OCI-LY3 (cell line): ENCODE measurements around the gene SERTM1.

ENCODE experiments used
- H2AFZ ChIP-seq: fragments of 200-600, 300-600 bp; shearing (Covaris generic); 2 replicates; pipeline ENCODE4 v1.6.0; 2014; ENCODE audit warnings: antibody characterized with exemption, low read depth, low read length
- H3K27ac ChIP-seq: fragments of 200-600, 300-600 bp; sonication (generic); 2 replicates; pipeline ENCODE4 v1.5.1; 2014; ENCODE audit warnings: mild to moderate bottlenecking, low read length, moderate library complexity, mixed read lengths
- H3K27me3 ChIP-seq: fragments of 200-600, 300-600 bp; sonication (generic); 2 replicates; pipeline ENCODE4 v1.6.1; 2014; ENCODE audit warnings: low read depth, low read length, mixed read lengths
- H3K36me3 ChIP-seq: fragments of 200-600, 300-600 bp; sonication (generic); replicated peaks from 2 replicates; pipeline ENCODE3; 2014; ENCODE audit warnings: low read depth, low read length, mixed read lengths
- H3K4me1 ChIP-seq: fragments of 300-600, 200-600 bp; sonication (generic); 2 replicates; pipeline ENCODE4 v1.6.1; 2014; ENCODE audit warnings: low read length, mixed read lengths
- H3K4me2 ChIP-seq: fragments of 200-600, 300-600 bp; sonication (generic); 2 replicates; pipeline ENCODE4 v1.6.1; 2014; ENCODE audit warnings: low read length, mixed read lengths
- H3K4me3 ChIP-seq: fragments of 300-600, 200-600 bp; sonication (generic); 2 replicates; pipeline ENCODE4 v1.5.1; 2014; ENCODE audit warnings: antibody characterized with exemption, mild to moderate bottlenecking, low read length, moderate library complexity
- H3K79me2 ChIP-seq: fragments of 300-600, 200-600 bp; shearing (Covaris generic); 2 replicates; pipeline ENCODE4 v1.6.1; 2014; ENCODE audit warnings: mild to moderate bottlenecking, low read length, mixed read lengths
- H3K9ac ChIP-seq: fragments of 300-600, 200-600 bp; shearing (Covaris generic); 2 replicates; pipeline ENCODE4 v1.6.0; 2014; ENCODE audit warnings: mild to moderate bottlenecking, low read length, moderate library complexity
- H3K9me3 ChIP-seq: fragments of 200-600, 300-600 bp; shearing (Covaris generic); 2 replicates; pipeline ENCODE4 v1.6.1; 2014; ENCODE audit warnings: low read length, mixed read lengths; ENCODE audit not compliant: insufficient read depth
- H4K20me1 ChIP-seq: fragments of 200-600, 300-600 bp; sonication (generic); 2 replicates; pipeline ENCODE4 v1.6.1; 2016; ENCODE audit warnings: low read length, mixed read lengths; ENCODE audit not compliant: insufficient read depth
- CTCF ChIP-seq: fragments of 200-600, 300-600 bp; sonication (generic); IDR thresholded peaks from 2 replicates; pipeline ENCODE4 v1.5.1; 2014; ENCODE audit warnings: antibody characterized with exemption, low read length, low read depth
- EZH2phosphoT487 ChIP-seq: fragments of 200-600 bp; shearing (Covaris generic); IDR thresholded peaks from 2 replicates; pipeline ENCODE4 v1.6.1; 2018; ENCODE audit warnings: antibody characterized with exemption, mixed run types, low read depth

SERTM1 gene

GRCh38 chr13:36675213-36675536 lies 1.4 kb downstream of the SERTM1 start:
- TF ChIP-seq EZH2phosphoT487: no peak
- TF ChIP-seq CTCF: no peak
- Histone ChIP-seq H3K36me3 (no peaks in the 10 kb centered on the region), H3K4me1 (no peaks in the 10 kb centered on the region), H2AFZ (no peak overlapping the region), H3K4me3 (no peak overlapping the region), H3K9me3 (peaks cover 10% of the 10 kb centered on the region; the same call in 1 of the 2 replicates), H3K79me2 (no peaks in the 10 kb centered on the region), H3K9ac (no peak overlapping the region), H3K27me3 (no peaks in the 10 kb centered on the region), H3K27ac (no peak overlapping the region), H3K4me2 (no peak overlapping the region), H4K20me1 (no peaks in the 10 kb centered on the region)

GRCh38 chr13:36680913-36681312 lies 7.1 kb downstream of the SERTM1 start:
- Histone ChIP-seq H3K9ac (no peak overlapping the region), H3K4me1 (no peaks in the 10 kb centered on the region), H3K9me3 (no peaks in the 10 kb centered on the region), H3K27ac (no peak overlapping the region), H3K27me3 (no peaks in the 10 kb centered on the region), H4K20me1 (no peaks in the 10 kb centered on the region), H3K4me2 (no peak overlapping the region), H3K4me3 (no peak overlapping the region), H3K36me3 (no peaks in the 10 kb centered on the region), H2AFZ (no peak overlapping the region), H3K79me2 (no peaks in the 10 kb centered on the region)
- TF ChIP-seq CTCF (no peak), EZH2phosphoT487 (no peak)

- H3K9ac ChIP-seq: no peak overlapping the region
- H4K20me1 ChIP-seq: no peaks in the 10 kb centered on the region
- no peak overlapping the region for H3K27ac ChIP-seq
- no peak overlapping the region for H2AFZ ChIP-seq
- no peaks in the 10 kb centered on the region for H3K9me3 ChIP-seq
- no peaks in the 10 kb centered on the region for H3K4me1 ChIP-seq
- H3K79me2 ChIP-seq: no peaks in the 10 kb centered on the region
- no peak overlapping the region for H3K4me2 ChIP-seq
- no peaks in the 10 kb centered on the region for H3K36me3 ChIP-seq
- H3K4me3 ChIP-seq: no peak overlapping the region
- no peak for TF ChIP-seq CTCF
- no peaks in the 10 kb centered on the region for H3K27me3 ChIP-seq
Measured at GRCh38 chr13:36681894-36682624, 8.2 kb downstream of the SERTM1 start.

- Histone ChIP-seq H4K20me1 (no peaks in the 10 kb centered on the region), H3K4me1 (no peaks in the 10 kb centered on the region), H3K79me2 (no peaks in the 10 kb centered on the region), H3K36me3 (no peaks in the 10 kb centered on the region), H3K27ac (no peak overlapping the region), H3K9me3 (no peaks in the 10 kb centered on the region), H3K9ac (no peak overlapping the region), H3K4me2 (no peak overlapping the region), H3K4me3 (no peak overlapping the region), H3K27me3 (no peaks in the 10 kb centered on the region), H2AFZ (no peak overlapping the region)
- TF ChIP-seq EZH2phosphoT487 (no peak), CTCF (no peak)
Measured at GRCh38 chr13:36683701-36684100, 9.9 kb downstream of the SERTM1 start.
